CD14-positive monocyte (primary cell): ENCODE measurements around the gene DSCAML1. TPM values are rescaled to one million over a fixed set of nuclear protein-coding genes. Genes with fewer than 3 reads are reported as not detected.

Experiments used
- DNase-seq, 3 donors: peaks; one replicate each; pipeline ENCODE4 v3.0.0-alpha.2; 2011 to 2022
- H2AFZ ChIP-seq: 2 replicates; pipeline ENCODE4 v1.6.0; 2012; ENCODE audit warnings: mild to moderate bottlenecking, low read depth, low read length, inconsistent platforms; ENCODE audit not compliant: insufficient read depth, poor library complexity, severe bottlenecking
- H3K27ac ChIP-seq, 2 donors: 1 replicate in 1 of 2; 2 replicates in 1 of 2; pipeline ENCODE4 v1.5.1; 2012 to 2013; ENCODE audit warnings: low read length in 2 of 2, control low read depth in 1 of 2, inconsistent platforms in 1 of 2, low read depth in 1 of 2, mild to moderate bottlenecking in 1 of 2
- H3K27me3 ChIP-seq, 2 donors: one replicate each; pipeline versions ENCODE4 v1.6.0 to v1.6.1; 2011 to 2013; ENCODE audit warnings: low read length in 2 of 2; ENCODE audit not compliant: control insufficient read depth in 2 of 2, insufficient read depth in 2 of 2
- H3K36me3 ChIP-seq, 2 donors: replicated peaks in 1 of 2; 1 replicate in 1 of 2; 2 replicates in 1 of 2; pipeline versions ENCODE4 v1.5.1 to v1.6.1; 2012 to 2013; ENCODE audit warnings: low read length in 2 of 2, control low read depth in 1 of 2, inconsistent platforms in 1 of 2, mild to moderate bottlenecking in 1 of 2; ENCODE audit not compliant: insufficient read depth in 2 of 2, control insufficient read depth in 1 of 2
- H3K4me1 ChIP-seq, 2 donors: 1 replicate in 1 of 2; 2 replicates in 1 of 2; pipeline versions ENCODE4 v1.5.1 to v1.6.1; 2012 to 2013; ENCODE audit warnings: low read length in 2 of 2, control low read depth in 1 of 2, inconsistent platforms in 1 of 2, mild to moderate bottlenecking in 1 of 2, moderate library complexity in 1 of 2; ENCODE audit not compliant: insufficient read depth in 2 of 2, control insufficient read depth in 1 of 2
- H3K4me2 ChIP-seq: replicated peaks from 2 replicates; pipeline ENCODE3; 2012; ENCODE audit warnings: low read length, moderate library complexity, mild to moderate bottlenecking; ENCODE audit not compliant: poor library complexity, severe bottlenecking; ENCODE audit errors: extremely low read depth
- H3K4me3 ChIP-seq, 3 experiments: fragments of 200-600 bp in 1 of 3; sonication (generic) in 1 of 3; replicated peaks in 1 of 3; 1 replicate in 2 of 3; 2 replicates in 1 of 3; pipeline ENCODE4 v1.5.1; 2011 to 2013; ENCODE audit warnings: low read length in 3 of 3, mild to moderate bottlenecking in 3 of 3, control low read depth in 2 of 3, low read depth in 2 of 3, inconsistent platforms in 1 of 3, moderate library complexity in 1 of 3
- H3K79me2 ChIP-seq: 2 replicates; pipeline ENCODE4 v1.6.0; 2012; ENCODE audit warnings: mild to moderate bottlenecking, control low read depth, inconsistent platforms, low read length, moderate library complexity; ENCODE audit not compliant: insufficient read depth
- H3K9ac ChIP-seq: 2 replicates; pipeline ENCODE4 v1.6.0; 2017; ENCODE audit warnings: low read length, mild to moderate bottlenecking; ENCODE audit not compliant: insufficient read depth, poor library complexity, severe bottlenecking
- H3K9me3 ChIP-seq, 2 donors: replicated peaks in 1 of 2; 1 replicate in 1 of 2; 2 replicates in 1 of 2; pipeline versions ENCODE4 v1.5.1 to v1.6.1; 2012 to 2013; ENCODE audit warnings: low read length in 2 of 2, control low read depth in 1 of 2; ENCODE audit not compliant: control insufficient read depth in 1 of 2, insufficient read depth in 1 of 2
- H4K20me1 ChIP-seq: 2 replicates; pipeline ENCODE4 v1.6.0; 2012; ENCODE audit warnings: mild to moderate bottlenecking, low read length, control low read depth, moderate library complexity; ENCODE audit not compliant: insufficient read depth
- H3K27ac Mint-ChIP-seq, 7 donors: one replicate each; pipeline ENCODE4 v1.8.0; 2020; ENCODE audit warnings: mild to moderate bottlenecking in 7 of 7, mixed read lengths in 7 of 7, moderate library complexity in 6 of 7, inconsistent platforms in 2 of 7
- H3K27me3 Mint-ChIP-seq, 3 donors: one replicate each; pipeline ENCODE4 v1.8.0; 2021 to 2022; ENCODE audit warnings: low read depth in 3 of 3, mild to moderate bottlenecking in 3 of 3, mixed read lengths in 3 of 3, moderate library complexity in 3 of 3, inconsistent platforms in 1 of 3
- H3K36me3 Mint-ChIP-seq, 2 donors: one replicate each; pipeline ENCODE4 v1.8.0; 2020; ENCODE audit warnings: mixed read lengths in 2 of 2, inconsistent platforms in 1 of 2, mild to moderate bottlenecking in 1 of 2
- H3K4me1 Mint-ChIP-seq: one replicate; pipeline ENCODE4 v1.8.0; 2020; ENCODE audit warnings: mild to moderate bottlenecking, mixed read lengths
- H3K4me3 Mint-ChIP-seq, 2 donors: one replicate each; pipeline ENCODE4 v1.8.0; 2020; ENCODE audit warnings: mild to moderate bottlenecking in 2 of 2, mixed read lengths in 2 of 2, moderate library complexity in 1 of 2
- H3K9me3 Mint-ChIP-seq, 7 donors: one replicate each; pipeline ENCODE4 v1.8.0; 2020 to 2022; ENCODE audit warnings: mixed read lengths in 7 of 7, mild to moderate bottlenecking in 6 of 7, moderate library complexity in 6 of 7, inconsistent platforms in 2 of 7
- CTCF ChIP-seq: fragments of 200-600 bp; IDR thresholded peaks from one replicate; pipeline ENCODE4 v1.8.0; 2022; ENCODE audit warnings: antibody characterized with exemption, mild to moderate bottlenecking
- WGBS: methylation state at CpG from one replicate; pipeline ENCODE4 v1.1.5; 2013; ENCODE audit warnings: missing lambda C conversion rate; ENCODE audit not compliant: insufficient coverage; 5-methylcytosine and 5-hydroxymethylcytosine counted together
- intact Hi-C, 2 donors: fragments of 100-400 bp; cut with micrococcal nuclease; formaldehyde crosslinking; loops; one replicate each; pipeline versions ENCODE4 v1.15.0 to v1.15.1; 2023
- polyA plus RNA-seq, 3 donors: library from polyadenylated mRNA; depleted of rRNA in 1 of 3; unstranded in 2 of 3; stranded (reverse) in 1 of 3; fragments of 300-500 nt in 2 of 3; fragments of >200 nt in 1 of 3; fragmentation: Illumina TruSeq in 2 of 3; gene quantifications; 1 replicate in 2 of 3; 2 replicates in 1 of 3; pipeline ENCODE4 v1.2.3, GENCODE V29; 2012 to 2021

Gene DSCAML1
- polyA plus RNA-seq, 3 donors, result not detected

DNA sequence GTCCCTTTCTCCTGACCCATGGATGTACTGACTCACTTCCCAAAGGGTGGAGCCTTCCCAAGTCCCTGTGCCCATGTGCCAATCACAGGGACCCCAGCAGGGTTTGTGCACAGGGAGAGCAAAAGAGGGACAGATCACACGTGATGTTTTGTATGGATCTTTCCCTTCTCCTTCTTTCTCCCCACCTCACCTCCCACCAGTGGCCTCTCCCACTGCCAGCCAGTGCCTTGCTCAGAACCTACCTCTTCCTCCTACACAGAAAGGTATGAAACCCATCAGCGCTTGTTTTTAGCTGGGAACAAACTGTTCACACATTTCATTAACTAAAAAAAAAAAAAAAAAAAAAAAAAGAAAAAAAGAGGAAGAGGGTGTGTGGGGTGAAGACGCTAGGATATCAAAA, 112.9 kb downstream of the DSCAML1 start:
- H3K36me3 Mint-ChIP-seq, result no peaks in the 10 kb centered on the region

DNA sequence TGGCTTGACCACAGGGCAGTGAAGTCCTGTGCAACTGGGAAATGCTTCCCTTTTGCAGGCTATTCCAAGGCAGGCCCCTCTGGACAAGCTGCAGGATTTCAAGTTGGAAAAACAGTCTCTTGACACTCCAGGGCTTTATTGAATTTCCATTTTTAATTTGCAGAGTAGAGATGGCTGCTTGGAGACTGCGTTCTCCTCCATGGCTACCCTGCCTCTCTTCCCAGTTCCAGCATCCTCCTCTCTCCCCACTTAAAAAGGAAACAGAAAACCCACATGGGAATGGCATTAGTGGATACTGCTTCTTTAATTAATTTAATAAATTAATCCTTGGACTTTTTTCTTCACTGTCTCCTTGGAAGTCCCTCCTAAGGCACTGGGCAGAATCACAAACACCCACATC, 115.6 kb downstream of the DSCAML1 start:
- TF ChIP-seq CTCF, result no peak
- Mint-ChIP-seq H3K27me3 (peaks cover 2 to 8% (median 4%) of the 10 kb centered on the region in 3 donors), H3K36me3 (no peaks in the 10 kb centered on the region), H3K4me1 (no peaks in the 10 kb centered on the region), H3K27ac (no peak overlapping the region), H3K9me3 (no peaks in the 10 kb centered on the region), H3K4me3 (no peak overlapping the region)
- Histone ChIP-seq H3K9me3 (no peaks in the 10 kb centered on the region), H2AFZ (no peak overlapping the region), H3K4me2 (no peak overlapping the region), H3K4me3 (no peak overlapping the region), H4K20me1 (no peaks in the 10 kb centered on the region), H3K79me2 (no peaks in the 10 kb centered on the region), H3K27me3 (no peaks in the 10 kb centered on the region), H3K36me3 (no peaks in the 10 kb centered on the region), H3K9ac (no peak overlapping the region), H3K4me1 (no peaks in the 10 kb centered on the region), H3K27ac (no peak overlapping the region)
- DNase-seq, result no peak
- no CpG with 5 or more reads among the region's 1 CpG for WGBS
- intact Hi-C loops, result no loop called here

More for the DNA sequence above, 112.9 kb downstream of the DSCAML1 start:
- Histone ChIP-seq H4K20me1 (no peaks in the 10 kb centered on the region), H3K36me3 (no peaks in the 10 kb centered on the region), H3K79me2 (no peaks in the 10 kb centered on the region), H3K27me3 (no peaks in the 10 kb centered on the region), H3K9ac (no peak overlapping the region), H3K4me1 (no peaks in the 10 kb centered on the region), H3K4me3 (no peak overlapping the region), H3K27ac (no peak overlapping the region), H3K4me2 (no peak overlapping the region), H2AFZ (no peak overlapping the region), H3K9me3 (no peaks in the 10 kb centered on the region)
- H3K4me1 Mint-ChIP-seq, result no peaks in the 10 kb centered on the region
- intact Hi-C loops, result no loop called here
- H3K27me3 Mint-ChIP-seq, result peaks cover 0 to 9% (median 2%) of the 10 kb centered on the region in 3 donors
- no peak overlapping the region for H3K27ac Mint-ChIP-seq
- TF ChIP-seq CTCF, result no peak
- DNase-seq, result no peak
- no CpG with 5 or more reads among the region's 3 CpGs for WGBS
- H3K9me3 Mint-ChIP-seq, result no peaks in the 10 kb centered on the region
- H3K4me3 Mint-ChIP-seq, result no peak overlapping the region
